ENCODE data around the gene LIG1. TPM values are rescaled to one million over a fixed set of nuclear protein-coding genes. Genes with fewer than 3 reads are reported as not detected.
A peak's percentile ranks its signal among the peaks of the same experiment; 100 is the strongest.

Gene LIG1
- total and polyA plus RNA-seq, 2 donors from 2014 or later = 14.0 to 25.9 TPM

DNA sequence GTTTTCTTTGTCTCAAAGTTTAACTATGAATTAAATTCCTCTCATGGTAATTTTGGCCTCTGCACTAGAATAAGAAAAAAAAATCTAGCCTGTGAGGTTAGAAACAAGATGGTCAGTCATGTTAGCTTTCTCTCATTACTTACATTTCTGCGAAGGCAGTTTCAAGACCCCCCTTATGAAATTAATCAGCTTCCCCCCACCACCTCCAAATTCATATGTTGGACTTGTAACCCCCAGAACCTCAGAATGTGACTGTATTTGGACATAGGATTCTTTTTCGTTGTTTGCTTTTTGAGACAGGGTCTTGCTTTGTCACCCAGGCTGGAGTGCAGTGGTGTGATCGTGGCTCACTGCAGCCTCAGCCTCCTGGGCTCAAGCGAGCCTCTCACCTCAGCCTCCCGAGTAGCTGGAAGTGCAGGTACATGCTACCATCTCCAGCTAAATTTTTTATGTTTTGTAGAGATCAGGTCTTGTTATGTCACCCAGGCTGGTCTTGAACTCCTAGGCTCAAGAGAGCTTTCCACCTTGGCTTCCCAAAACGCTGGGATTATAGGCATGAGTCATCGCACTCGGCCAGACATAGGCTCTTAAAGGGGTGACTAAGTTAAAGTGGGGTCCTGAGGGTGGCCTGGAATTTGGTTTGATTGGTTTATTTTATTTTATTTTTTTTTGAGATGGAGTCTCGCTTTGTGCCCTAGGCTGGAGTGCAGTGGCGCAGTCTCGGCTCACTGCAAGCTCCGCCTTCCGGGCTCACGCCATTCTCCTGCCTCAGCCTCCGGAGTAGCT is 61.0 kb downstream of the LIG1 start:
- FAIRE-seq = no peak
- no peaks in the 10 kb centered on the region for H3K27me3 ChIP-seq (ENCODE audit: control insufficient read depth, insufficient read depth, low read length)
- H3K4me1 ChIP-seq (ENCODE audit: control insufficient read depth in 2 of 3, insufficient read depth in 2 of 3, low read depth in 1 of 3, low read length in 3 of 3) = peaks cover 0 to 5% (median 0%) of the 10 kb centered on the region in 3 donors
- H3K4me3 ChIP-seq (ENCODE audit: low read length in 3 of 3) = no peak overlapping the region
- intact Hi-C loops (cut with DNase I) = loop anchor here (10.0 kb wide), 1 partner anchor 46 kb away; no protein-coding TSS in a partner anchor
- peaks cover 0 to 1% (median 0%) of the 10 kb centered on the region in 3 donors for H3K36me3 ChIP-seq (ENCODE audit: control insufficient read depth in 2 of 3, insufficient read depth in 3 of 3, low read length in 3 of 3)
- H3K9ac ChIP-seq (ENCODE audit: low read length in 3 of 3) = no peak overlapping the region
- no peak for DNase-seq
- H3K9me3 ChIP-seq (ENCODE audit: control insufficient read depth in 2 of 3, insufficient read depth in 1 of 3, low read length in 3 of 3) = no peaks in the 10 kb centered on the region
- TF ChIP-seq, protein P1, sequence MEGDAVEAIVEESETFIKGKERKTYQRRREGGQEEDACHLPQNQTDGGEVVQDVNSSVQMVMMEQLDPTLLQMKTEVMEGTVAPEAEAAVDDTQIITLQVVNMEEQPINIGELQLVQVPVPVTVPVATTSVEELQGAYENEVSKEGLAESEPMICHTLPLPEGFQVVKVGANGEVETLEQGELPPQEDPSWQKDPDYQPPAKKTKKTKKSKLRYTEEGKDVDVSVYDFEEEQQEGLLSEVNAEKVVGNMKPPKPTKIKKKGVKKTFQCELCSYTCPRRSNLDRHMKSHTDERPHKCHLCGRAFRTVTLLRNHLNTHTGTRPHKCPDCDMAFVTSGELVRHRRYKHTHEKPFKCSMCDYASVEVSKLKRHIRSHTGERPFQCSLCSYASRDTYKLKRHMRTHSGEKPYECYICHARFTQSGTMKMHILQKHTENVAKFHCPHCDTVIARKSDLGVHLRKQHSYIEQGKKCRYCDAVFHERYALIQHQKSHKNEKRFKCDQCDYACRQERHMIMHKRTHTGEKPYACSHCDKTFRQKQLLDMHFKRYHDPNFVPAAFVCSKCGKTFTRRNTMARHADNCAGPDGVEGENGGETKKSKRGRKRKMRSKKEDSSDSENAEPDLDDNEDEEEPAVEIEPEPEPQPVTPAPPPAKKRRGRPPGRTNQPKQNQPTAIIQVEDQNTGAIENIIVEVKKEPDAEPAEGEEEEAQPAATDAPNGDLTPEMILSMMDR (IDR thresholded peaks at IDR 0.05; ENCODE audit: borderline replicate concordance, extremely low read depth, insufficient read depth) = no peak
- no peak overlapping the region for H3K27ac ChIP-seq (ENCODE audit: low read depth in 2 of 2, low read length in 2 of 2)

DNA sequence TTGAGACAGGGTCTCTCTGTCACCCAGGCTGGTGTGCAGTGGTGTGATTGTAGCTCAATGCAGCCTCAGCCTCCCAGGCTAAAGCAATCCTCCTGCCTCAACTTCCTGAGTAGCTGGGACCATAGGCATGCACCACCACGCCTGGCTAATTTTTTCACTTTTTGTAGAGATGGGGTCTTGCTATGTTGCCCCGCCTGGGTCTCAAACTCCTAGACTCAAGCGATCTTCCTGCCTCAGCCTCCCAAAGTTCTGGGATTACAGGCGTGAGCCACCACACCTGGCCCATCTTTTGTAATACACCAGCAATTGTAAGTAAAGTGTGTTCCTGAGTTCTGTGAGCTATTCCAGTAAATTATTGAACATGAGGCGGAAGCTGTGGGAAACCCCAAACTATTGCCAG is 66.2 kb downstream of the LIG1 start:
- TF ChIP-seq, protein P1 (IDR thresholded peaks at IDR 0.05; ENCODE audit: borderline replicate concordance, extremely low read depth, insufficient read depth) = no peak
- intact Hi-C loops (cut with DNase I) = loop anchor here (10.0 kb wide), 1 partner anchor 51 kb away; no protein-coding TSS in a partner anchor
- no peak overlapping the region for H3K9ac ChIP-seq (ENCODE audit: low read length in 3 of 3)
- H3K4me1 ChIP-seq (ENCODE audit: control insufficient read depth in 2 of 3, insufficient read depth in 2 of 3, low read depth in 1 of 3, low read length in 3 of 3) = no peaks in the 10 kb centered on the region
- FAIRE-seq = no peak
- H3K9me3 ChIP-seq (ENCODE audit: control insufficient read depth in 2 of 3, insufficient read depth in 1 of 3, low read length in 3 of 3) = no peaks in the 10 kb centered on the region
- no peak overlapping the region for H3K4me3 ChIP-seq (ENCODE audit: low read length in 3 of 3)
- no peaks in the 10 kb centered on the region for H3K27me3 ChIP-seq (ENCODE audit: control insufficient read depth, insufficient read depth, low read length)
- H3K27ac ChIP-seq (ENCODE audit: low read depth in 2 of 2, low read length in 2 of 2) = no peak overlapping the region
- DNase-seq = no peak
- peaks cover 0 to 2% (median 0%) of the 10 kb centered on the region in 3 donors for H3K36me3 ChIP-seq (ENCODE audit: control insufficient read depth in 2 of 3, insufficient read depth in 3 of 3, low read length in 3 of 3)

DNA sequence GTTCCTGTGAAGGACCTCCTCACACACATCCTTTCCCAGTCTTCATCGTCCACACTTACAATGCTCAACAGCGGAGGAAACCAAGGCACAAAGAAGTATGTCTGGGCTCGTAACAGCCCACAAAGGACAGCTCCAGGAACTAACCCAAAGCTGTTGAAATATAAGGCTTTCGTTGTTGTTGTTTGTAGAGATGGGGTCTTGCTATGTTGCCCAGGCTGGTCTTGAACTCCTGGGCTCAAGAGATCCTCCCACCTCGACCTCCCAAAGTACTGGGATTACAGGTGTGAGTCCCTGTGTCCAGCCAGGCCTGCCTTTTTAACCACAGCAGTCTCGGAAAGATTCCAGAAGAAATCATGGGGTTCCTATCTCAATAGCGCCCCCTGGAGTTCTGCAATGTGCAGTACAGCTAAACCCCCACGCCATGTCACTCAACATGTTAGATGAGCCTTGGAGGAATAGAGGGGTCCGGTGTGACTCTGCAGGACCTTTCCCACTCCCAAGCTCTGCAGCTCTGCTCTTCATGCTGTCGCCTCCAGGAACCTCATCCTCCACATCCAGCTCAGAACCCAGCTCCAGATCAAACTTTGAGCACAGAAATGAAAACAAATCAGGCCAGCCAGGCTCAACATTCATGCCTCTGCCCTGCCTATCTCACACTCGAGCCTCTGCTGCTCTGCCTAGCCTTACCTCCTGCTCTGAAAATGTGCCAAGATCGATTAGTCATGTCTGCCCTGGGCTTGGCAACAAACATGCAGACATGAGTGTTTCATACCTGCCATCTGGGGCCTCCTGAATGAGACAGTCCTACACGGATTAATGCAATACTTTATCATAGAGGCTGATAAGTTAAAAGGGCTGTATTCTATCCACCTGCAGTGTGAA is 67.0 kb downstream of the LIG1 start:
- Histone ChIP-seq H3K9ac (ENCODE audit: low read length in 3 of 3) (no peak overlapping the region), H3K27me3 (ENCODE audit: control insufficient read depth, insufficient read depth, low read length) (no peaks in the 10 kb centered on the region), H3K27ac (ENCODE audit: low read depth in 2 of 2, low read length in 2 of 2) (no peak overlapping the region), H3K4me1 (ENCODE audit: control insufficient read depth in 2 of 3, insufficient read depth in 2 of 3, low read depth in 1 of 3, low read length in 3 of 3) (no peaks in the 10 kb centered on the region), H3K4me3 (ENCODE audit: low read length in 3 of 3) (no peak overlapping the region), H3K36me3 (ENCODE audit: control insufficient read depth in 2 of 3, insufficient read depth in 3 of 3, low read length in 3 of 3) (peaks cover 0 to 2% (median 0%) of the 10 kb centered on the region in 3 donors), H3K9me3 (ENCODE audit: control insufficient read depth in 2 of 3, insufficient read depth in 1 of 3, low read length in 3 of 3) (no peaks in the 10 kb centered on the region)
- DNase-seq = peak in 4 of 5 donors; percentile 17 to 54 (median 28)
- TF ChIP-seq, protein P1 (IDR thresholded peaks at IDR 0.05; ENCODE audit: borderline replicate concordance, extremely low read depth, insufficient read depth) = peak; percentile 56
- FAIRE-seq = no peak
- intact Hi-C loops (cut with DNase I) = loop anchor here (10.0 kb wide), 1 partner anchor 52 kb away; no protein-coding TSS in a partner anchor

All from kidney (tissue), 14 donors.